HG03378 (cell line): Measurements from ENCODE around the gene SIGLEC9.
"Not testable (repeated sequence)": the region's sequence is repeated elsewhere in the genome, so short reads cannot be mapped to it uniquely, and the experiment has no call there.

Experiments used
- ATAC-seq: cut with Tn5 transposase; IDR thresholded peaks from one replicate; pipeline ENCODE4 v1.9.1; 2021; ENCODE audit warnings: mild to moderate bottlenecking, moderate library complexity; ENCODE audit not compliant: unreplicated experiment

The SIGLEC9 gene

GRCh38 chr19:51142809-51143475 lies 18.2 kb downstream of the SIGLEC9 start:
- ATAC-seq: not testable (repeated sequence)

GRCh38 chr19:51143486-51143885 lies 18.8 kb downstream of the SIGLEC9 start:
- ATAC-seq: no peak

- no peak for ATAC-seq
Measured at GRCh38 chr19:51144482-51145045, 19.9 kb downstream of the SIGLEC9 start.

GRCh38 chr19:51145916-51146493 lies 21.3 kb downstream of the SIGLEC9 start:
- no peak for ATAC-seq

- no peak for ATAC-seq
Measured at GRCh38 chr19:51146751-51147150, 22.0 kb downstream of the SIGLEC9 start.

GRCh38 chr19:51147663-51148062 lies 23.0 kb downstream of the SIGLEC9 start:
- no peak for ATAC-seq

GRCh38 chr19:51148580-51148979 lies 23.9 kb downstream of the SIGLEC9 start:
- ATAC-seq: no peak

- ATAC-seq: no peak
Measured at GRCh38 chr19:51150627-51151026, 25.9 kb downstream of the SIGLEC9 start.

- ATAC-seq: no peak
Measured at GRCh38 chr19:51156710-51157109, 32.0 kb downstream of the SIGLEC9 start.

- ATAC-seq: no peak
Measured at GRCh38 chr19:51157265-51157664, 32.6 kb downstream of the SIGLEC9 start.

GRCh38 chr19:51158474-51159129 lies 33.9 kb downstream of the SIGLEC9 start:
- ATAC-seq: no peak

GRCh38 chr19:51159656-51160055 lies 35.0 kb downstream of the SIGLEC9 start:
- no peak for ATAC-seq

- no peak for ATAC-seq
Measured at GRCh38 chr19:51161266-51161665, 36.6 kb downstream of the SIGLEC9 start.

- no peak for ATAC-seq
Measured at GRCh38 chr19:51161867-51162496, 37.3 kb downstream of the SIGLEC9 start.

- no peak for ATAC-seq
Measured at GRCh38 chr19:51163257-51163656, 38.6 kb downstream of the SIGLEC9 start.

GRCh38 chr19:51164215-51164614 lies 39.5 kb downstream of the SIGLEC9 start:
- ATAC-seq: no peak

GRCh38 chr19:51166846-51167490 lies 42.3 kb downstream of the SIGLEC9 start:
- ATAC-seq: no peak

GRCh38 chr19:51168564-51169282 lies 44.0 kb downstream of the SIGLEC9 start:
- no peak for ATAC-seq

- not testable (repeated sequence) for ATAC-seq
Measured at GRCh38 chr19:51169283-51169918, 44.7 kb downstream of the SIGLEC9 start.

- no peak for ATAC-seq
Measured at GRCh38 chr19:51172223-51172622, 47.5 kb downstream of the SIGLEC9 start.
